HFFc6 (cell line): ENCODE data around the gene UBE2Q2. TPM values are rescaled to one million over a fixed set of nuclear protein-coding genes. Genes with fewer than 3 reads are reported as not detected.
"Not testable (repeated sequence)": the region's sequence is repeated elsewhere in the genome, so short reads cannot be mapped to it uniquely, and the experiment has no call there.

Source experiments
- DNase-seq: peaks from one replicate; pipeline ENCODE4 v3.0.0-alpha.2; 2018
- H3K27ac Mint-ChIP-seq: 2 replicates; pipeline ENCODE4 v1.8.0; 2020; ENCODE audit warnings: mild to moderate bottlenecking, mixed read lengths
- H3K27me3 Mint-ChIP-seq: 2 replicates; pipeline ENCODE4 v1.8.0; 2021; ENCODE audit warnings: mild to moderate bottlenecking, moderate library complexity, mixed read lengths; ENCODE audit not compliant: insufficient read depth
- H3K36me3 Mint-ChIP-seq: 2 replicates; pipeline ENCODE4 v1.8.0; 2021; ENCODE audit warnings: low read depth, mixed read lengths
- H3K4me1 Mint-ChIP-seq: 2 replicates; pipeline ENCODE4 v1.8.0; 2020; ENCODE audit warnings: low read depth, mixed read lengths
- H3K4me3 Mint-ChIP-seq: 2 replicates; pipeline ENCODE4 v1.8.0; 2020; ENCODE audit warnings: mild to moderate bottlenecking, moderate library complexity, mixed read lengths
- H3K9me3 Mint-ChIP-seq: 2 replicates; pipeline ENCODE4 v1.8.0; 2020; ENCODE audit warnings: mild to moderate bottlenecking, mixed read lengths
- total RNA-seq, 6 experiments: library from RNA; stranded (reverse); fragmentation: NEBNext Ultra II Directional; extraction: Animal tissue kit (Norgen Biotek cat#: 25700); gene quantifications; 2 replicates in 1 of 6; 3 replicates in 5 of 6; pipeline ENCODE4 v1.2.3, GENCODE V29; 2021
- TF ChIP-seq, protein P1 (sequence below): fragments of 200-600 bp; sonication (generic); IDR thresholded peaks from 2 replicates; pipeline ENCODE4 v1.5.0; 2021; ENCODE audit warnings: antibody characterized with exemption, mild to moderate bottlenecking

UBE2Q2 gene
- total RNA-seq, 6 experiments from 2014 or later: 38.4 to 45.6 (median 43.2) TPM

GRCh38 chr15:75850708-75851107, 7.5 kb downstream of the UBE2Q2 start:
- H3K27ac Mint-ChIP-seq: no peak overlapping the region; the same call in 1 of the 2 replicates
- peaks cover 15% of the 10 kb centered on the region for H3K36me3 Mint-ChIP-seq
- H3K4me3 Mint-ChIP-seq: no peak overlapping the region

DNA sequence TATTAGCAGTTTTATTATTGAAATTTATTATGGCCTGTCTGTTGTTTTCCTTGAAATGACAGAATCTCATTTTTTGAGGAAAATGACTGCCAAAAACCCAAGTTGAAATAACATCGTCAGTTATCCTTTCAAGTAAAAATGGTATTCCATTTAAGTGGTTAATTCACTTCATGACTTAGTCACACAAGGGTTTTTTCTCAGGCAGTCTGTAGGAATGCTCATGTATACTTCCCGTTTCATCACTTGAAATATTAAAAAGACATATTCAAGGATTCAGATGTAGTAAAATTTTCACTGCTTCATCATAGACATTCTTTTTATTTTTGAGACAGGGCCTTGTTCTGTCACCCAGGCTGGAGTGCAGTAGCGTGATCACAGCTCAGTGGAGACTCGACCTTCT, 8.3 kb downstream of the UBE2Q2 start:
- H3K27me3 Mint-ChIP-seq, H3K36me3 Mint-ChIP-seq, DNase-seq, H3K4me3 Mint-ChIP-seq, H3K9me3 Mint-ChIP-seq, H3K27ac Mint-ChIP-seq: not testable (repeated sequence)
- peaks cover 37% of the 10 kb centered on the region for H3K4me1 Mint-ChIP-seq

More at GRCh38 chr15:75850708-75851107, 7.5 kb downstream of the UBE2Q2 start:
- H3K4me1 Mint-ChIP-seq: peaks cover 45% of the 10 kb centered on the region
- TF ChIP-seq, protein P1, sequence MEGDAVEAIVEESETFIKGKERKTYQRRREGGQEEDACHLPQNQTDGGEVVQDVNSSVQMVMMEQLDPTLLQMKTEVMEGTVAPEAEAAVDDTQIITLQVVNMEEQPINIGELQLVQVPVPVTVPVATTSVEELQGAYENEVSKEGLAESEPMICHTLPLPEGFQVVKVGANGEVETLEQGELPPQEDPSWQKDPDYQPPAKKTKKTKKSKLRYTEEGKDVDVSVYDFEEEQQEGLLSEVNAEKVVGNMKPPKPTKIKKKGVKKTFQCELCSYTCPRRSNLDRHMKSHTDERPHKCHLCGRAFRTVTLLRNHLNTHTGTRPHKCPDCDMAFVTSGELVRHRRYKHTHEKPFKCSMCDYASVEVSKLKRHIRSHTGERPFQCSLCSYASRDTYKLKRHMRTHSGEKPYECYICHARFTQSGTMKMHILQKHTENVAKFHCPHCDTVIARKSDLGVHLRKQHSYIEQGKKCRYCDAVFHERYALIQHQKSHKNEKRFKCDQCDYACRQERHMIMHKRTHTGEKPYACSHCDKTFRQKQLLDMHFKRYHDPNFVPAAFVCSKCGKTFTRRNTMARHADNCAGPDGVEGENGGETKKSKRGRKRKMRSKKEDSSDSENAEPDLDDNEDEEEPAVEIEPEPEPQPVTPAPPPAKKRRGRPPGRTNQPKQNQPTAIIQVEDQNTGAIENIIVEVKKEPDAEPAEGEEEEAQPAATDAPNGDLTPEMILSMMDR: no peak
- no peaks in the 10 kb centered on the region for H3K27me3 Mint-ChIP-seq
- no peak for DNase-seq
- no peaks in the 10 kb centered on the region for H3K9me3 Mint-ChIP-seq

DNA sequence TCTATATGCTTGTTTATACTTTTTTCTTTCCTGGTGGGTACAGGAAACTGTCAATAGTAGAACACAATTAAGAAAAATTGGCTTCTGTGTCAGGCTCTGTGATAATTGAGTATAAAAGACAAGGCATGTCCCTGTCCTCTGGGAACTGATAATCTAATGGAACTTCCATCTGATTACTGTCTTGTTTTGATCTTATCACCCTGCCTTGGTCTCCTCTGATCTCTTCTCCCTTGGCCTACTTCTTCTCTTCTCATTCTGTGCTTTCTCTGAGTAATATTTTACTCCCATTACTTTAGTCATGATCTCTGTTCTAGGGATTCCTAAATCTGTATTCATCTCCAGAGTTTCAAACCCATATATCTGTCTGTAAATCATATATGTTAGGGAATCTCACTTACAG, 14.6 kb downstream of the UBE2Q2 start:
- peak overlapping the region; percentile 1; the same call in 1 of the 2 replicates for H3K27ac Mint-ChIP-seq
- H3K27me3 Mint-ChIP-seq: no peaks in the 10 kb centered on the region
- no peak overlapping the region for H3K4me3 Mint-ChIP-seq
- TF ChIP-seq, protein P1: no peak
- no peak for DNase-seq
- peaks cover 28% of the 10 kb centered on the region for H3K36me3 Mint-ChIP-seq
- H3K9me3 Mint-ChIP-seq: no peaks in the 10 kb centered on the region
- peaks cover 36% of the 10 kb centered on the region for H3K4me1 Mint-ChIP-seq

DNA sequence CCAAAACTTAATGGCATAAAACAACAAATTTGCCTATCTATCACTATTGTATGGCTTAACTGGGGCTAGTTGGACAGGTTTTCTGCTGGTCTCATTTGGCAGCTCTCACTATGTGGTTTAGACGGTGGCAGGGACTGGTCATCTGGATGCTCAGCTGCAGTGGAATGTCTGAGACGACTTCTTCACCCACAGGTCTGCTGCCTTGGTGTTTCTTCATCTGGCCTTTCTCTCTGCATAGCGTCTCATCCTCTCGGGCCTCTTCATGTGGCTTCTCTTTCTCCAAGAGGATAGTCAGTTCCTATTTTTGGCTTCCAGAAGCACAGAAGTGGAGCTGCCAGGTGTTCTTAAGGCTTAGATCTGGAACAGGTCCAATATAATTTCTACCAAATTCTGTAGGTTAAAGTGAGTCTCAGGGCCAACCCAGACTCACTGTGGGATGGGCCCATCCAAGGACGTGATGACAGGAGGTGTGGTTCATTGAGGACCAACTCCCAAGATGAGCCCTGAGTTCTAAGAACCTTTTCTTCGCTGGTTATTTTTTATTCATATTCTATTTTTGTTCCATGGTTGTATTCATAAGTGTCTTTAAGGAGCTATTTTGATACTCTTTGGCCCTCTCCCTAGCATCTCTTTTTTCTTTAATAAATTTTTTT, 18.6 kb downstream of the UBE2Q2 start:
- H3K9me3 Mint-ChIP-seq: no peaks in the 10 kb centered on the region
- H3K27ac Mint-ChIP-seq: no peak overlapping the region
- no peaks in the 10 kb centered on the region for H3K27me3 Mint-ChIP-seq
- TF ChIP-seq, protein P1: no peak
- no peak overlapping the region for H3K4me3 Mint-ChIP-seq
- H3K36me3 Mint-ChIP-seq: peaks cover 25% of the 10 kb centered on the region
- DNase-seq: no peak
- peaks cover 33% of the 10 kb centered on the region for H3K4me1 Mint-ChIP-seq

GRCh38 chr15:75862796-75863195, 19.5 kb downstream of the UBE2Q2 start:
- peaks cover 25% of the 10 kb centered on the region for H3K36me3 Mint-ChIP-seq

More at GRCh38 chr15:75862796-75863195, 19.5 kb downstream of the UBE2Q2 start:
- no peak for DNase-seq
- H3K27ac Mint-ChIP-seq: no peak overlapping the region
- TF ChIP-seq, protein P1: no peak
- peaks cover 38% of the 10 kb centered on the region for H3K4me1 Mint-ChIP-seq
- no peaks in the 10 kb centered on the region for H3K9me3 Mint-ChIP-seq
- H3K27me3 Mint-ChIP-seq: no peaks in the 10 kb centered on the region
- no peak overlapping the region for H3K4me3 Mint-ChIP-seq
